HG03280 (cell line): ENCODE results near the gene PTPRG.
"Not testable (repeated sequence)": the region's sequence is repeated elsewhere in the genome, so short reads cannot be mapped to it uniquely, and the experiment has no call there.

ENCODE experiments used
- ATAC-seq: cut with Tn5 transposase; IDR thresholded peaks from one replicate; pipeline ENCODE4 v1.9.1; 2021; ENCODE audit warnings: mild to moderate bottlenecking, moderate library complexity; ENCODE audit not compliant: unreplicated experiment

Gene PTPRG

DNA sequence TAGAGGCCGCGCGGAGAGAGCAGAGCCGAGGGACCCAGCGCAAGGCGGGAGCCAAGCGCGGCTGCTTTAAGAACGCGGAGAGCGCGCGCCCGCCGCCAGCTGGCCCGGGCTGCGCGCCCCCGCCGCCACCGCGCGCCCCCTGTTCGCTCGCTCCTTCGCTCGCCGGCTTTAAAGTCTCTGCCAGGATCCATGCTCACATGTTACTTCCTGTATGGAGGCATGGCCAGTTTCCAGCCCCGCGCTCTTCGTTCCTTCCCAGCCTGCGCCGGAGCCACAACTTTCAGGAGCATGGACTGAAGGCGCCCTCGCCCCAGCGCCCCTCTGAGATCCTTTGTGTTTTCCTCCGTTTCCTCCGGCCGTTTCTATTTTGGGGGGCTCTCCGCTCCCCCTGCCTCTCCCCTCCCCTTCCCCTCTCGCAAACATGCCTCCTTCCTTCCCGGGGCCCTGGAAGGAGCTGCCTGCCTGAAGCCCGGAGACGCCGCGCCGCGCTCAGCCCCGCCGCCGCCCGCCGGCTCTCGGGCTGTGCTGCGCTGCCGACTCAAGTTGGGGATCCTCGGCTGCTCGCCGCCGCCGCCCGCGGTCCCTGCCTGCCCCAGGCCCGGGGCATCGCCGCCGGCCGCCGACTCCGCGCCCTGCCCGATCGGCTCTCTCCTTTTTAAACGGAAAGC lies at the start of gene PTPRG:
Gene PTPRG, plus strand, starts transcription at position 198 of the 668 bp plus-strand sequence. CDS start 717 bp downstream, outside the sequence.
- ATAC-seq = peak; percentile 59

DNA sequence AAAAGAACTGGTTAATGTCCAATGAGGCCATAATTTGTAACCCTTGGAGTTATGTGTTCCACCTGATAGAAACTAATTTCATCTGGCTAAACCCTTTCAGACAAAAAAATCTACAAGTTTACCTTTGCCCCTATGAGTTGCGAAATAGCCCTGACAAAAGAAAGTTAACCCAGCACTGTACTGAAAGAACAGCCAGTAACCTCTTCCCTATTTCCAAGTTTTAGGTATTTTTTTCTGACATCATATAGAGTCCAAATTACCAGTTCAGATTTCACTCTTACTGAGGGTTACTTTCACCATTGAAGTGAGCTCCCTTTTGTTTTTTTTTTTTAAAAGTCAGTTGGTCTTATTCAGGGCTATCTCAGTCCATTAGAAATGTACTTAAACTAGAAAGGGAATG lies 42.8 kb upstream of the PTPRG start:
- ATAC-seq = no peak

DNA sequence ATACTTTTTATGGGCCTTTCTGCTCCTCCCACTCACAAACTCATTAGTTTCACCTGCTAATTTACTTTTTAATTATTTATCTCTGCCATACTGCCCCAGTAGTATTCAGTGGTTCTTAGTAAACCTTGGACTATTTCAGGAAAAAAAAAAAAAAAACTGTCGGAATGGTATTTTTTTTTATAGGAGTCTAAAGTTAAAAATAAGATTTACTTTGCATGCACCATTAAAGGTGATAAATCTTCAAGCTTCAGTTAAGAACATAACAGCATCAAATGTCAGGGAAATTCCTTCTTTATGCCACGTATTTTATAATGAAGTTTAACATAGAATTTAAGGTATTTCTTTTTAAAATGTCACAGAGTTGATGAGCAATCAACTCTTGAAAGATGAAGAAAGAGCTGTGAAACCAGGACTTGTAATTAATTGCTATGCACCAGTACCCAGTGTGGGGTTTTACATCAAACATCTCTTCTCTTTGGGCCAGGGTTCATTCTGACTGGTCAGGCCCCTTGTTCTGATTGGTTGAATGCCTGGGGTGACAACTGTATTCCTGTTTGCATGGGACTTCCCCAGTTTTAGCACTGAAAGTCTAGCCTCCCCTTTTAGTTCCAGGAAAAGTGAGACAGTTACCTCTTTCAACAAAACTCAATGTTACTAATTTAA lies 40.3 kb upstream of the PTPRG start:
- ATAC-seq = peak; percentile 76

DNA sequence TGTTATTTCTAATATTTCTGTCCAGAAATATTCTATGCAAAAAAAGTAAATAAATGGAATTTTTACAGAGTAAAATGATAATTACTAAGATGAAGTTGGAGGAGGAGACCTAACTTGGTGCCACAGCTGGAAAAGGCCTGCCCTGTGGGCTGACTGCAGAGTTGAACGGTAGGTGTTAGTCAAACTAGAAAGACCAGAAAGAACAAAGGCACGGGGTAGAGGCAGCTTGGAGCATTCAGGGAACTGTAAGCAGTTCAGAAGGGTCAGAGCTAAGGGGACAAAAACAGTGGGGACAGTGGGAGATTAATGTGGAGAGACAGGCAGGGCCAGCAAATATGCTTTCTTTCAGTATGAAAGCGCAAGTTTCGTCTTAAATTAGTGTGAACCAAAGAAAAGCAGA lies 39.3 kb upstream of the PTPRG start:
- no peak for ATAC-seq

DNA sequence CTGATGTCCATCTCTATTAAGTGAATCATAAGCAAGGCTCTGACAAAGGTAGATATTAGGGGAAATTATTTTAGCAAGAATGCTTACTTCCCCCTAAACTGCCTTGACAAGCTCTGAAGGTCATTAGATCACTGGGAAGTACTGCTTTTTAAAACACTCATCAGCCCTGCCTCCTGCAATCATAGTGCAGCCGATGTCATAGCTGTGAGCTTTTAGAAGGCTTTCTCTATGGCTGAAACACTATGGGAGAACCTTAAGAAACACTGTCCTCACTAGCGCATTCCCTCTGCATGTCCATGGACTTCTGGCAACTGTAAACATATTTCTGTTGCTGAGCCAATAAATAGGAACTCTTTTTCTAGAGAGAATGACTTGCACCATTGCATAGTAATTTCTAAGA lies 38.7 kb upstream of the PTPRG start:
- no peak for ATAC-seq

DNA sequence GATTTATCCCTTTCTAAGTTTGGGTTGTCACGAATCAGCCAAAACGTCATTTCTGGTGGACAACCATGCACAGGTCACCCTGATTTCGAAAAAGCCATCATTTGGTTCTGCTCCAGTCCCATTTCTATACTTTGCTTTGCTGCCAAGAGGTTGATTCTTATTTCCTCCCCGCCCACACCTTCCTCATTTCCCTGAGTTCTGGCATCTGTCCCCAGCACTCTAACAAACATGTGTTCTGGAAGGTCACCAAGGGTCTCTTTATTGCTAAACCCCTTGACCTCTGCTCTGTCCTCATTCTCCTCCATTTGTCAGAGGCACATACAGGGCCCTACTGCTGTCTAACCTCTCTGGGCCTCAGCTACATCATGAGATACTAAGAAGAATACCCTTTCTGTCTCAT lies 36.4 kb upstream of the PTPRG start:
- ATAC-seq = no peak

DNA sequence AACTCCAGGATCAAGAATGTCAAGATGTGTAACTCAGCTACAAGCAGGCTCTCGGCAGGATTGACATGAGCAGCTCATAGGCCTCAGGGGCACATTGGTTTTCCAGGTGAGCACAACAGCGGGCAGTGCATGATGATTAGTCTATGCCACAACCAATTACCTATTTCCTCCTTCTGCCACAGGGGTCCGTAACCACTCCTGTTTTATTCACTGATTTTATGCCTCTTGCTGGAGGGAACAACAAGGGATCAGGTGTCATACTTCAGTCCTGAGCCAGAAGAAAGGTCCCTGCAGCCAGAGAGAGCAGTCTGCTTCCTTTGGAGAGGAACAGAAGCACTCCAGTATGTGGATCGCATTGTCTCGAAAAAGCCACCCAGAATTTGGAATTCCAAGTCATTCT lies 35.1 kb upstream of the PTPRG start:
- no peak for ATAC-seq

DNA sequence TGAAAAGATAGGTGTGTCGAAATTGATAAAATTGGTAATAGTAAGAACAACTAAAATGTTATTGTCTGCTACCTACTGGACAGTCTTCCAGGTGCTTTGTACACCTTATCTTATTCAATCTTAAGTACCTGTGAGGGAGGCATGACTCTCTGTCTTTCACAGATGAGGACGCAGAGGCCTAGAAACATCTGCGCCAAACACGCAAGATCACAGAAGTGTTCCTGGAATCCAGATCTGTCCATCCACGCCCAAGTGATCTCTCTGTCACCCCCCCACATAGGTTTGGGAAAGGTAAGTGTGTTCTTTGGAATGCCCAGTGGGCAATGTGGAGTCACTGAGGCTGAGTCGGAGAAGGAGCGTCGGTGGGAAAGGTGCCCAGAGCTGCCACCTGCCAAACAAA lies 34.4 kb upstream of the PTPRG start:
- no peak for ATAC-seq

DNA sequence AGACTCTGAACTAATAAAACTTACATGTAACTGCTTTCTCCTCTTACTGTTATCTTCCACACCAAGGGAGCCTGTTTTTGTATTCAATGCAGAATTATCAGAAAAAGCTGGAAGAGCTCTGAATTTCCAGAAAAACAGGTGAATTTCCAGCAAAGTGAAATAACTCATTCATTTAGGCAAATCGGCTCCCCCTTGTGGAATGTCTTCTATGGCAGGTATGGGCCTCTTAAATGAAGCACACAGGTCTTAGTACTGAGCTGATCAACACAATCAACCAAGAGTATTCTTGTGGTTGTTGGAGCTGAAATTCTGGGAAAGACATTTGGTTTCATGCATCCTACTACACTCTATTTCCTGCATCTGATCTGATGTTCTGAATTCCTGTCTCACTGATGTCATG lies 31.0 kb upstream of the PTPRG start:
- ATAC-seq = no peak

DNA sequence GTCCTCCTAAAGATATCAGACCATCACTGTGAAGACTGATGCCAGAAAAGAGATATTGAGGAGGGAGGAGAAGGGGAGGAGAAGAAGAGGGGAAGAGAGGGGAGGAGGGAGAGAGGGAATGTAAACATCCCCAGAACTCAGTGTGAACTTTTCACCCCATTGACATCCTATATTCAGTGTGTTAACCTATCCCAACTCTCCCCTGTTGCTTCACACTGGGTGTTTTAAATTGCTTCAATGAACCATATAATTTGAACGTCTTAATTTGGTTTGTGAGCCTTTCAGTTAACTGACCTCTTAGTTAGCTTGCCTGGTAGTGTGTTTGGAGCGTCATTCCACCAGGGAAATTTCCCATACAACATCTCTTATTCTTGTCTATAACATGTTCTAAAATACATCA lies 29.8 kb upstream of the PTPRG start:
- ATAC-seq = no peak

DNA sequence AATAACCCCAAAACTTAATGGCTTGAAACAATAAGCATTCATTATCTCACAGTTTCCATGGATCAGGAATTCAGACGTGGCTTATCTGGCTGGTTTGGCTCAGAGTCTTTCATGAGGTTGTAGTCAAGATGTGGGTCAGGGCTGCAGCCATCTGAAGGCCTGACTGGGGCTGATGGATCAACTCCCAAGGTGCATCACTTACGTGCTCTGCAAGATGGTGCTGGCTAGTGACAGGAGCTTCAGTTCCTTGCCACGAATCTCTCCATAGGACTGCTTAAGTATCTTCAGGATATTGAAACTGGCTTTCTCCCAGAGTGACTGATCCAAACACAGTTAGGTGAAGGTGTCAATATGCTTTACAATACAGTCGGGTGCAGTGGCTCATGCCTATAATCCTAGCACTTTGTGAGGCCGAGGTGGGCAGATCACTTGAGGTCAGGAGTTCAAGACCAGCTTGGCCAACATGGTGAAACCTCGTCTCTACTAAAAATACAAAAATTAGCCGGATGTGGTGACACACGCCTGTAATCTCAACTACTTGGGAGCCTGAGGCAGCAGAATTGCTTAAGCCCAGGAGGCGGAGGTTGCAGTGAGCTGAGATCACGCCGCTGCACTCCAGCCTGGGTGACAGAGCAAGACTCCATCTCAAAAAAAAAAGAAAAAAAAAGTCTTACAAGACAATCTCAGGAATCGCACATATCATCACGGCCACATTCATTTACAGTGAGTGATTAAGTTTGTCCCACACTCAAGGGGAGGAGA lies 28.5 kb upstream of the PTPRG start:
- ATAC-seq = no peak

DNA sequence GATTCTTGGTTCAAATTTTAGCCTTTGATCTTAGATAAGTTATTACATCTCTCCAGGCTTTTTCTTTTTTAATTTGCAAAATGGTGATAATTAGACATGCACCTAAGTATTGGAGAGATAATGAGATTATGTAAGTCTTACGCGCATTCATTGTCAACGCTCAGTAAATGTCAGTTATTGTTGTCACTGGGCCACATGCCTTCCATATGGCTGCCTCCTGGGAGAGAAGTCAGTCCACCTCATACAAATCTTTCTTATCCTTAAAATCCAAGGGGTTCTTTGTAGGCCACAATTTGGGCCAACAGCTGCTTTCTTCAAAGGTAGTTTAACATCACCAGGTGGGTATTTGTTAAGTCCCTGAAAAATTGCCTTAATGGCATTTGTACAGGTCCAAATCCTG lies 25.5 kb upstream of the PTPRG start:
- no peak for ATAC-seq

DNA sequence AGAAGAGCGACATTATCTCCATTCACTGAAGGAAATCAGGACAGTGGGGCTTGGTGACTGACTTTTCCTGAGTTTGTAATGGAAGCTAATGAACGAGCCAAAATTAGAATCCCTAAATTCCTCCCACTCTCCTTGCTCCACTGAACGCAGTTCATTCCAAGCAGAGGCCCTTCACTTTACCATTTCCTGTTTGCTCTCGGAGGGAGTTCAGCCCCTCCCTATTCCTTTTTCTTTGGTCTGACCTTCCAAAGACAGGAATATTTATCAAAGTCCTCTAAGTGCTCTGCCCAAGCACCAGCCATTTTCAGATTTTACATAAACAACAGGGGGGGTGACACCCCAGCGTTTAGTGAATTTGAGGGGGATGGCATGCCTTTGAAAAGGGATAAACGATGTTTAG lies 24.0 kb upstream of the PTPRG start:
- no peak for ATAC-seq

DNA sequence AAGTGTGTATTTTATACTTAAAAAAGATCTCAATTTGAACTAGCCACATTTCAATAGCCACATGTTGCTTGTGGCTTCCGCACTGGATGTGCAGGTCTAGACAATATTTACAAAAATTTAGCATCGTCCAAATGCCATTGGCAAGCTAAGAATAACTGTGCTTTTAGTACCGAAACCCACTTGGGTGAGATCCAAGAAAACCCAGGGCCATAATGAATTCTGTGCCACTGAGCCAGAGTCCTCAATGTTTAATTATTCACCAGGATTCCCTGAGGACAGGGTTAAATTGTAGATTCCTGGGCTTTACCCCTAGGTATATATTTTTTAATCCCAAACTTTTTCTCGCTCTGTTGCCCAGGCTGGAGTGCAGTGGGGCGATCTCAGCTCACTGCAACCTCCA lies 22.9 kb upstream of the PTPRG start:
- ATAC-seq = no peak

DNA sequence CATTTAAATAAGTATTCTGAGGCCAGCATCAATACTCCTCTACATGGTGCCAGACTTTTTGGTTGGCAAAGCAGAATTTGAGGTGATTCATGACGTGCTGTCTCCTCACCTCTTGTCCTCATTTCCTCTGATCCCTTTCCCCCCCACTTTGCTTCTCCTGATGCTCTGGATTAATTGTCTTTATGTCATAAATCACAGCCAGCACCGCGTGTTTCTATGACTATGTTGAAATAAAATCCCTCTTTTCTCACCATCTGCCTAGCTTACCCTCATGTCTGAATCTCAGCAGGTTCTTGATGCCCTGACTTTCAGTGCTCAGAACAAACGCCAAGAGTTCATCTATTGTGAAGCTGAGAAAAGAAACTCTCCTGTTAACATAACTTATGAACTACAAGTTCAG lies 19.7 kb upstream of the PTPRG start:
- ATAC-seq = no peak

DNA sequence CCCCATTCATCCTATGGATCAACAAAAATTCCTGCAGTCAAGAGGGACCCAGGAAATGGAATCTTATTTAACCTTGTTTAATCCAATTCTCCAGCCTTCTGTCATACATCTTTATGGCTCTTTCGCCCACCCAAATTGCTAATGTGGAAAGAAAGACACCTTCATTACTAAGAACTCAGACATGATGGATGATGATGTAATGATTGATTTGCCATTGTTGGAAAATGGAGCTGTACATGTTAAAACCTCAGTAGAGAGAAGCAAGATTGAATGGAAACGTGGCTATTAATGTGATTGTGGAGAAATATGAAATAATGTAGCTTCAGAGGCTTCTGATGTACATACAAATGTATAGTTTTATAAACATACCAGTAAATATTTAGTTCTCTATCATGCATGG lies 15.7 kb upstream of the PTPRG start:
- ATAC-seq = no peak

DNA sequence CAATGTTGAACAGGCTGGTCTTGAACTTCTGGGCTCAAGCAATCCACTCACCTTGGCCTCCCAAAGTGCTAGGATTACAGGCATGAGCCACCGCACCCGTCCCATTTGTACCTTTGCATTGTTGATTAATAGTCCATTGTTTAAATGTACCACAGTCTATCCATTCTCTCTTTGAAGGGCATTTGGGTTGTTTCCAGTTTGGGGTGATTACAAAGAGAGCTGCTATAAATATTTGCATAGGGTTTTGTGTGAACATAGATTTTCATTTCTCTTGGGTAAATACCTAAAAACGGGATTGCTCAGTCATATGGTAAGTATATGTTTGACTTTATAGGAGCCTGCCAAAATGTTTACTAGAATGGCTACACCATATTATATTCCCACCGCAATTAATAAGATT lies 13.7 kb upstream of the PTPRG start:
- ATAC-seq = no peak

DNA sequence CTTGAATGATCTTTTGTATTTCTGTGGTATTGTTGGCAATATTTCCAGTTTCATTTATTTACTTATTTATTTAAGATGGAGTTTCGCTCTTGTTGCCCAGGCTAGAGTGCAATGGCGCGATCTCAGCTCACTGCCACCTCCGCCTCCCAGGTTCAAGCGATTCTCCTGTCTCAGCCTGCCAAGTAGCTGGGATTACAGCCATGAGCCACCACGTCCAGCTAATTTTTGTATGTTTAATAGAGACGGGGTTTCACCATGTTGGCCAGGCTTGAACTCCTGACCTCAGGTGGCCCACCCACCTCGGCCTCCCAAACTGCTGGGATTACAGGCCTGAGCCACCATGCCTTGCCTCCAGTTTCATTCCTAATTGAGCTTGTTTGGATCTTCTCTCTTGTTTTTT lies 8.7 kb upstream of the PTPRG start:
- not testable (repeated sequence) for ATAC-seq

DNA sequence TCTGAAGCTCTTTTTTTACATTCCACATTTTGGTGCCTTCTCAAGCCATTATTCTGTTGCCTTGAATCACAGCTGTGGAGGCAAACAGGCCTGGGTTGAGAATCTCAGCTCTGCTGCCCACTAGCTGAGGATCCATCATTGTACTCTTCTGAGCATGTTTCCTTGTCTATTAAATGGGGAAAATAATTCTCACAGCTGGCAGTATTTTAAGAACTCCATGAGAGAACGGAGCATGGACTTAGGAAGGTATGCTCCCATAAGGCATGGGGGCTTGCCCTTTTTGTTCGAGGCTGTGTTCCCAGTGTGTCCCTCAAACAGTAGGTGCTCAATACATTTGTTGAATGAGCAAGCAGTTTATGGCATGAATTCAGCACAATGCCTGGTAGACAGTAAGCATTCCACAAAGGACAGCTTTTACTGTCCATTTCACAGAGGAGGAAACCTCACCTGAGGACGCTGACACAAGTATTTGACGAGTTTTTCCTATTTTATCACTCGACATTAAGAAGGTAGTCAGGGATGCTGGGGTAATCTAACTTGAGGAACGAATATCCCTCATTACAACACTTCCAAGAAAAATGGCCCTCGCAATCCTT lies 2.1 kb upstream of the PTPRG start:
- no peak for ATAC-seq

DNA sequence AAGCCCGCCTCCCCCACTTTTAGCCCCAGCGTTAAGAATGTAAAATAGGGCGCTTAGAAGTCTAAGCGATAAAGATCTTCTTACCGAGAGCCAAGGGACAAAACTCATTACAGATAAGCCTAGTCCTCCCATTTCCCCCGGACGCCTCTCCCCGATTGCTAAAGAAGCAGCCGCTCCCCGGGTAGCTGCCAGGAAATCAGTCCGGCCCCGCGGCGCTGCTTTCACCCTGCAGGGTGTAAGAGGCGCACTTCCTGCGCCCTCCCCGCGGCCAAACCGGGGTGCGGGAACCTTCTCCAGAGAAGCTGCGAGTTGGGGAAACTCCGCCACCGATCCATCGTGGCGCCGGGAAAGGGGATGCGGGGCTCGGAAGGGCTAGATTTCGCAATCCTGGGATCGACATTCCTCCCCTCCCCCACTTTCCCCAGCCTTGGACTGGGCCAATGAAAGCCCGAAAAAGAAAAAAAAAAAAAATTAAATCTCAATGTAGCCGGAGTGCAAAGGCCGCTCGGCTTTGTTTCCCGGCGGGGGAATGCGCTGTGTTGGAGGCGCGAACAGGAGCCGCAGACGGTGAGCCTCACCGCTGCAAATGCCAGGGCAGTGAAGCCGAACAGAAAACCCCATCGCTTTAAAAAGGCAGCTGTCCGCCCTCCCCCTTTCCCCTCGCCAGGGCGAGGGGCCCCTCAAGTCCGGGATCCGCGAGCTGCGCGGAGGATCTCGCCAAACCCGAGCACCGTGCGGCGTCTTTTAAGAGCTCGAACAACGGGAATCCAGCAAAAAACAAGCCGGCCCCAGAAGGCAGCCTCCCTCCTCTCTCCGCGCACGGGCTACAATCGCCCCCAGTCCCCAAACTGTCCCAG lies 626 bp upstream of the PTPRG start:
- ATAC-seq = peak; percentile 42
